WI38 (cell line): ENCODE data around the gene CDH23.

Experiments
- H3K4me3 ChIP-seq: 2 replicates; pipeline ENCODE4 v1.5.1; 2011; ENCODE audit warnings: low read depth, mild to moderate bottlenecking, control low read depth, low read length
- CTCF ChIP-seq: IDR thresholded peaks from 2 replicates; pipeline ENCODE4 v1.5.1; 2012; ENCODE audit warnings: low read depth, mild to moderate bottlenecking, control low read depth, low read length

The CDH23 gene

GRCh38 chr10:71486484-71487114 lies 89.9 kb downstream of the CDH23 start:
- TF ChIP-seq CTCF = 0 out of 2 replicates have a peak, but pooled peaks have one; percentile 25
- no peak overlapping the region for H3K4me3 ChIP-seq

GRCh38 chr10:71487726-71488125 lies 91.0 kb downstream of the CDH23 start:
- no peak for TF ChIP-seq CTCF

GRCh38 chr10:71489077-71489476 lies 92.4 kb downstream of the CDH23 start:
- TF ChIP-seq CTCF = no peak
- H3K4me3 ChIP-seq = no peak overlapping the region

More at GRCh38 chr10:71487726-71488125, 91.0 kb downstream of the CDH23 start:
- H3K4me3 ChIP-seq = no peak overlapping the region

- TF ChIP-seq CTCF = no peak
Measured at GRCh38 chr10:71492872-71493271, 96.2 kb downstream of the CDH23 start.

GRCh38 chr10:71493741-71494140 lies 97.0 kb downstream of the CDH23 start:
- H3K4me3 ChIP-seq = no peak overlapping the region
- no peak for TF ChIP-seq CTCF

More at GRCh38 chr10:71492872-71493271, 96.2 kb downstream of the CDH23 start:
- H3K4me3 ChIP-seq = no peak overlapping the region

- no peak for TF ChIP-seq CTCF
- H3K4me3 ChIP-seq = no peak overlapping the region
Measured at GRCh38 chr10:71494476-71494875, 97.8 kb downstream of the CDH23 start.

GRCh38 chr10:71494980-71495381 lies 98.3 kb downstream of the CDH23 start:
- H3K4me3 ChIP-seq = no peak overlapping the region
- TF ChIP-seq CTCF = no peak
